ENCODE data around the gene SDHD. TPM values are rescaled to one million over a fixed set of nuclear protein-coding genes. Genes with fewer than 3 reads are reported as not detected.

Gene SDHD
- total and polyA plus RNA-seq, 9 of the 15 experiments (the other 6 are each of a cell fraction or from before 2014, with no cell fraction given): 150 to 1,225 (median 215) TPM

DNA sequence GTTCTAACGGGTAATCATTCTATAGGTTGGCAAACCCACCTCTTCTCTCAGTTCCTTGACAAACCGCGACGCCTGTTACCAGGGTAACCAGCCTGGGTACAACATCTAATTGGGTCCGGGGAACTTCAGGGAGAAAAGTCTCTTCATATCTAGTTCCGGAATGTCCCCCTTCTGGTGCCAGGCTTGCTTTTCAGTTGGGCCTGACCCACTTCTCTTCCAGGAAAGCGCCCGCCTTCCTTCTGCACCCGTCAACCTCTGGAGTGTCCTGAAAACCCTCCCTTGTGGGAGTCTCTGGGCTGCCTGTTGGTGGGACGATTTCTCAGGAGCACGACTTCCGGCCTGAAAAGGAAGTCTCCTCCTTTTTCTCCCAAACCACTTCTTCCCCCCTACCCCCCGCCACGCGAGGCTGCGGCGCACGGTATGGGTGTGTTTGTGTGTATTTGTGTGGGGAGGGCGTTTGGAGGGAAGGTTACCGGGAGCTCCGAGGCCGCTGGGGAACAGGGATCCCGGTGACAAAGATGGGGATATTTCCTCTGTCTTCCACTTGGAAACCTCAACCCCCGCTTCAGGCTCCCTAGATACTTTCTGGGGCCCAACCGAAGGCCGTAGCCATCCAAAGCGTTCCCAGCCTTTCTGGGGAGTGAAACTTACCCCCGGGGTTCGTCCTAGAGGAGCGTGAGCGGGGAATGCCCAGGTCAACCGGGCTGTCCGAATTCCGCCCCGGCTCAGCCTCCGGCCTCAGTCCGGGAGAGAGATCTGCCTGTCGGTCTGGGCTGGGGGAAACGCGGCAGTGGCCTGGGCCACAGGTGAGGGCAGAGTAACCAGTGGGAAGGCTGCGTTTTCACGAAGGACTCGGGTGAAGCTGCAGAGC lies 12.5 kb upstream of the SDHD start, which contains the start of the genes NKAPD1 and PIH1D2 (continued):
- TF ChIP-seq SRF (CRISPR knock-in tag; IDR thresholded peaks at IDR 0.05): no peak
- no peak for TF ChIP-seq RNF219 (CRISPR knock-in tag; IDR thresholded peaks at IDR 0.05)
- peak; percentile 84 for TF ChIP-seq KDM5B (IDR thresholded peaks at IDR 0.05; ENCODE audit: insufficient replicate concordance, low read depth, low read length)
- peak; percentile 87 for TF ChIP-seq NBN (IDR thresholded peaks at IDR 0.05; ENCODE audit: low read depth)
- peak; percentile 64; the same call in 1 of the 2 replicates for TF ChIP-seq ZNF24 (IDR thresholded peaks at IDR 0.05)
- TF ChIP-seq DPF2 (IDR thresholded peaks at IDR 0.05): peak; percentile 74; the same call in 1 of the 2 replicates
- no peak for TF ChIP-seq FOXP1 (CRISPR knock-in tag; IDR thresholded peaks at IDR 0.05)
- no peak for TF ChIP-seq ZKSCAN8 (CRISPR knock-in tag; IDR thresholded peaks at IDR 0.05)
- TF ChIP-seq NUFIP1 (IDR thresholded peaks at IDR 0.05; ENCODE audit: partially characterized antibody): no peak
- no peak for TF ChIP-seq MCM5 (IDR thresholded peaks at IDR 0.05; ENCODE audit: low read depth)
- TF ChIP-seq KLF16 (IDR thresholded peaks at IDR 0.05): no peak
- peak; percentile 67; the same call in 1 of the 2 replicates for TF ChIP-seq FOXM1 (IDR thresholded peaks at IDR 0.05; ENCODE audit: low read depth)
- no peak for TF ChIP-seq FOXM1 (CRISPR knock-in tag; IDR thresholded peaks at IDR 0.05; ENCODE audit: low read depth)
- TF ChIP-seq, protein P1, sequence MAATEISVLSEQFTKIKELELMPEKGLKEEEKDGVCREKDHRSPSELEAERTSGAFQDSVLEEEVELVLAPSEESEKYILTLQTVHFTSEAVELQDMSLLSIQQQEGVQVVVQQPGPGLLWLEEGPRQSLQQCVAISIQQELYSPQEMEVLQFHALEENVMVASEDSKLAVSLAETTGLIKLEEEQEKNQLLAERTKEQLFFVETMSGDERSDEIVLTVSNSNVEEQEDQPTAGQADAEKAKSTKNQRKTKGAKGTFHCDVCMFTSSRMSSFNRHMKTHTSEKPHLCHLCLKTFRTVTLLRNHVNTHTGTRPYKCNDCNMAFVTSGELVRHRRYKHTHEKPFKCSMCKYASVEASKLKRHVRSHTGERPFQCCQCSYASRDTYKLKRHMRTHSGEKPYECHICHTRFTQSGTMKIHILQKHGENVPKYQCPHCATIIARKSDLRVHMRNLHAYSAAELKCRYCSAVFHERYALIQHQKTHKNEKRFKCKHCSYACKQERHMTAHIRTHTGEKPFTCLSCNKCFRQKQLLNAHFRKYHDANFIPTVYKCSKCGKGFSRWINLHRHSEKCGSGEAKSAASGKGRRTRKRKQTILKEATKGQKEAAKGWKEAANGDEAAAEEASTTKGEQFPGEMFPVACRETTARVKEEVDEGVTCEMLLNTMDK (IDR thresholded peaks at IDR 0.05; ENCODE audit: borderline replicate concordance, insufficient read depth, low read depth, low read length, poor library complexity, severe bottlenecking): no peak
- TF ChIP-seq ZNF444 (CRISPR knock-in tag; IDR thresholded peaks at IDR 0.05): no peak
- no peak for TF ChIP-seq NR4A1 (CRISPR knock-in tag; IDR thresholded peaks at IDR 0.05)
- TF ChIP-seq NR4A1 (tag; IDR thresholded peaks at IDR 0.05): no peak
- TF ChIP-seq RBM25 (IDR thresholded peaks at IDR 0.05; ENCODE audit: low read depth, low read length, severe bottlenecking): no peak
- peak; percentile 40 to 51 for TF ChIP-seq NRF1 (conservative IDR thresholded peaks at IDR 0.05 in 1 of 2, IDR thresholded peaks at IDR 0.05 in 1 of 2)
- no peak for TF ChIP-seq ZNF76 (CRISPR knock-in tag; IDR thresholded peaks at IDR 0.05; ENCODE audit: borderline replicate concordance)
- TF ChIP-seq HMGN3 (IDR thresholded peaks at IDR 0.05; ENCODE audit: borderline replicate concordance, extremely low read depth, insufficient read length, low read depth, low read length): no peak
- peak; percentile 71; the same call in 1 of the 2 replicates for TF ChIP-seq FOXJ2 (tag; IDR thresholded peaks at IDR 0.05)
- no peak for TF ChIP-seq NCOA2 (IDR thresholded peaks at IDR 0.05; ENCODE audit: partially characterized antibody in 2 of 2)

All from K562 (cell line).